Endothelial cell of umbilical vein (primary cell): Measurements from ENCODE around the gene FRMD5. TPM values are rescaled to one million over a fixed set of nuclear protein-coding genes. Genes with fewer than 3 reads are reported as not detected.

Source experiments
- BruUV-seq: library from RNA; stranded (reverse); fragments of 400-500 nt; replicated peaks from 2 replicates; lab custom pipeline; 2021; lab: Mats Ljungman, UMichigan
- CTCF ChIA-PET: fragments of 300-600, 350-600 bp; sonication (Branson Sonifier 250); formaldehyde crosslinking; loops from one replicate; lab custom pipeline; 2021; ENCODE audit warnings: antibody characterized with exemption, inconsistent platforms; lab: Charles Lee
- POLR2A ChIA-PET: fragments of 300-600, 350-600 bp; sonication (Branson Sonifier 250); formaldehyde crosslinking; loops from one replicate; lab custom pipeline; 2021; ENCODE audit warnings: antibody characterized with exemption, inconsistent platforms; lab: Charles Lee
- DNase-seq: peaks from one replicate; pipeline ENCODE4 v3.0.0-alpha.2; 2011; ENCODE audit warnings: low read depth, low spot score
- FAIRE-seq: peaks from 2 replicates; lab custom pipeline; 2011; peaks lifted over from hg19 to GRCh38; lab: Jason Lieb, UNC
- H2AFZ ChIP-seq: 2 replicates; pipeline ENCODE4 v1.6.0; 2012; ENCODE audit warnings: low read depth, low read length, control low read depth, inconsistent platforms
- H3K27ac ChIP-seq: 2 replicates; pipeline ENCODE4 v1.5.1; 2011; ENCODE audit warnings: low read depth, mild to moderate bottlenecking, control low read depth, low read length, moderate library complexity; ENCODE audit not compliant: insufficient read depth
- H3K27me3 ChIP-seq, 2 experiments: 2 replicates each; pipeline versions ENCODE4 v1.6.0 to v1.6.1; 2011; ENCODE audit warnings: low read length in 2 of 2, mixed read lengths in 1 of 2; ENCODE audit not compliant: control insufficient read depth in 2 of 2, insufficient read depth in 2 of 2
- H3K36me3 ChIP-seq, 2 experiments: 2 replicates in 1 of 2; 3 replicates in 1 of 2; pipeline ENCODE4 v1.5.1; 2011; ENCODE audit warnings: low read length in 2 of 2, mild to moderate bottlenecking in 1 of 2, moderate library complexity in 1 of 2; ENCODE audit not compliant: control insufficient read depth in 2 of 2, insufficient read depth in 2 of 2; ENCODE audit errors: extremely low read depth in 1 of 2
- H3K4me1 ChIP-seq: 3 replicates; pipeline ENCODE4 v1.5.1; 2011; ENCODE audit warnings: mild to moderate bottlenecking, low read length; ENCODE audit not compliant: control insufficient read depth, insufficient read depth; ENCODE audit errors: extremely low read depth
- H3K4me2 ChIP-seq: 2 replicates; pipeline ENCODE4 v1.6.1; 2011; ENCODE audit warnings: low read length, control low read depth, mixed read lengths; ENCODE audit not compliant: insufficient read depth
- H3K4me3 ChIP-seq, 3 experiments: fragments of 200-600 bp in 1 of 3; sonication (generic), shearing (Covaris generic) in 1 of 3; replicated peaks in 1 of 3; 2 replicates each; pipeline ENCODE4 v1.5.1; 2011 to 2016; ENCODE audit warnings: control low read depth in 3 of 3, low read length in 3 of 3, mild to moderate bottlenecking in 2 of 3, inconsistent platforms in 1 of 3, low read depth in 1 of 3, moderate library complexity in 1 of 3; ENCODE audit not compliant: insufficient read depth in 1 of 3
- H3K79me2 ChIP-seq: 2 replicates; pipeline ENCODE4 v1.6.0; 2012; ENCODE audit warnings: low read length, inconsistent platforms; ENCODE audit not compliant: control insufficient read depth, insufficient read depth
- H3K9ac ChIP-seq: replicated peaks from 2 replicates; pipeline ENCODE3; 2011; ENCODE audit warnings: low read length, control low read depth; ENCODE audit not compliant: insufficient read depth; ENCODE audit errors: extremely low read depth
- H3K9me1 ChIP-seq: replicated peaks from 3 replicates; pipeline ENCODE4 v1.6.0; 2011; ENCODE audit warnings: mild to moderate bottlenecking, low read length; ENCODE audit not compliant: control insufficient read depth, insufficient read depth; ENCODE audit errors: extremely low read depth
- H3K9me3 ChIP-seq: replicated peaks from 2 replicates; pipeline ENCODE4 v1.5.1; 2012; ENCODE audit warnings: low read length, inconsistent platforms; ENCODE audit not compliant: control insufficient read depth, insufficient read depth
- H4K20me1 ChIP-seq: replicated peaks from 2 replicates; pipeline ENCODE3; 2011; ENCODE audit warnings: mild to moderate bottlenecking, low read length; ENCODE audit not compliant: control insufficient read depth, insufficient read depth; ENCODE audit errors: extremely low read depth
- EZH2 ChIP-seq: IDR thresholded peaks from 2 replicates; pipeline ENCODE4 v1.6.1; 2012; ENCODE audit warnings: borderline replicate concordance, low read depth, mild to moderate bottlenecking, moderate library complexity, low read length, inconsistent platforms; ENCODE audit not compliant: severe bottlenecking
- FOS ChIP-seq: IDR thresholded peaks from 2 replicates; pipeline ENCODE4 v1.6.1; 2011; ENCODE audit warnings: mild to moderate bottlenecking, low read length, moderate library complexity, borderline replicate concordance; ENCODE audit not compliant: insufficient read depth
- GATA2 ChIP-seq: IDR thresholded peaks from 2 replicates; pipeline ENCODE4 v1.7.0; 2011; ENCODE audit warnings: low read depth, mild to moderate bottlenecking, moderate library complexity, mixed read lengths, low read length; ENCODE audit not compliant: insufficient read length, insufficient read depth
- JUN ChIP-seq: IDR thresholded peaks from 2 replicates; pipeline ENCODE4 v1.6.1; 2011; ENCODE audit warnings: borderline replicate concordance, low read depth; ENCODE audit not compliant: insufficient read length, insufficient read depth
- MYC ChIP-seq: IDR thresholded peaks from one replicate; pipeline ENCODE4 v1.6.1; 2011; ENCODE audit warnings: mild to moderate bottlenecking, low read depth, low read length
- POLR2A ChIP-seq: IDR thresholded peaks from 2 replicates; pipeline ENCODE4 v1.6.1; 2012; ENCODE audit warnings: low read depth, mild to moderate bottlenecking, control low read depth, low read length
- POLR2AphosphoS5 ChIP-seq: IDR thresholded peaks from 2 replicates; pipeline ENCODE4 v1.6.1; 2012; ENCODE audit warnings: low read depth, mild to moderate bottlenecking, control low read depth, low read length, moderate library complexity; ENCODE audit not compliant: insufficient read depth
- dilution Hi-C: fragments of 300-500 bp; cut with MboI; formaldehyde crosslinking; loops from one replicate; pipeline ENCODE4 v1.15.0; 2019; ENCODE audit warnings: low sequenced_read_pairs; ENCODE audit not compliant: extremely low pct_ligation_motif_present
- intact Hi-C: fragments of 100-400 bp; cut with micrococcal nuclease; formaldehyde crosslinking; loops from one replicate; pipeline ENCODE4 v1.10.0; 2022
- polyA plus RNA-seq, 4 experiments: library from polyadenylated mRNA; depleted of rRNA in 3 of 4; stranded (reverse) in 3 of 4; unstranded in 1 of 4; fragments of >200 nt; gene quantifications; 2 replicates each; pipeline versions ENCODE4 v1.2.1 to v1.2.3, GENCODE V29; 2011 to 2012; ENCODE audit warnings: missing spikeins in 1 of 4
- total RNA-seq: library from RNA; stranded (reverse); gene quantifications from 2 replicates; pipeline ENCODE4 v1.2.3, GENCODE V29; 2021
- TF ChIP-seq, protein P1 (sequence below), 2 donors: IDR thresholded peaks; 1 replicate in 1 of 2; 2 replicates in 1 of 2; pipeline ENCODE4 v1.5.1; 2011; ENCODE audit warnings: low read length in 2 of 2, mild to moderate bottlenecking in 2 of 2, moderate library complexity in 2 of 2, control low read depth in 1 of 2, inconsistent platforms in 1 of 2, low read depth in 1 of 2; ENCODE audit not compliant: insufficient read depth in 1 of 2; ENCODE audit errors: extremely low read depth in 1 of 2

FRMD5 gene
- total and polyA plus RNA-seq, 2 donors (not counting 3 experiments of a cell fraction or from before 2014, with no cell fraction given) = 16.7 to 20.2 TPM

- Histone ChIP-seq H2AFZ (no peak overlapping the region), H3K4me2 (no peak overlapping the region), H3K36me3 (peaks cover 0 to 4% of the 10 kb centered on the region in 2 experiments), H3K27ac (no peak overlapping the region), H3K9ac (no peak overlapping the region), H3K4me1 (no peaks in the 10 kb centered on the region), H3K9me3 (no peaks in the 10 kb centered on the region), H3K27me3 (no peaks in the 10 kb centered on the region), H3K4me3 (no peak overlapping the region), H3K9me1 (no peaks in the 10 kb centered on the region), H4K20me1 (no peaks in the 10 kb centered on the region), H3K79me2 (no peaks in the 10 kb centered on the region)
- intact Hi-C loops (no loop called here), dilution Hi-C loops (no loop called here)
- no TSS peak for BruUV-seq
- ChIA-PET POLR2A (no interaction called here), CTCF (no interaction called here)
- FAIRE-seq = no peak
- no peak for DNase-seq
- TF ChIP-seq POLR2A (no peak), FOS (no peak), POLR2AphosphoS5 (no peak), JUN (no peak), GATA2 (no peak), EZH2 (no peak), MYC (no peak)
- TF ChIP-seq, protein P1, sequence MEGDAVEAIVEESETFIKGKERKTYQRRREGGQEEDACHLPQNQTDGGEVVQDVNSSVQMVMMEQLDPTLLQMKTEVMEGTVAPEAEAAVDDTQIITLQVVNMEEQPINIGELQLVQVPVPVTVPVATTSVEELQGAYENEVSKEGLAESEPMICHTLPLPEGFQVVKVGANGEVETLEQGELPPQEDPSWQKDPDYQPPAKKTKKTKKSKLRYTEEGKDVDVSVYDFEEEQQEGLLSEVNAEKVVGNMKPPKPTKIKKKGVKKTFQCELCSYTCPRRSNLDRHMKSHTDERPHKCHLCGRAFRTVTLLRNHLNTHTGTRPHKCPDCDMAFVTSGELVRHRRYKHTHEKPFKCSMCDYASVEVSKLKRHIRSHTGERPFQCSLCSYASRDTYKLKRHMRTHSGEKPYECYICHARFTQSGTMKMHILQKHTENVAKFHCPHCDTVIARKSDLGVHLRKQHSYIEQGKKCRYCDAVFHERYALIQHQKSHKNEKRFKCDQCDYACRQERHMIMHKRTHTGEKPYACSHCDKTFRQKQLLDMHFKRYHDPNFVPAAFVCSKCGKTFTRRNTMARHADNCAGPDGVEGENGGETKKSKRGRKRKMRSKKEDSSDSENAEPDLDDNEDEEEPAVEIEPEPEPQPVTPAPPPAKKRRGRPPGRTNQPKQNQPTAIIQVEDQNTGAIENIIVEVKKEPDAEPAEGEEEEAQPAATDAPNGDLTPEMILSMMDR (IDR thresholded peaks at IDR 0.05; ENCODE audit: extremely low read depth in 1 of 2, insufficient read depth in 1 of 2, low read depth in 1 of 2, low read length in 2 of 2) = no peak
These were observed 206.2 kb downstream of the FRMD5 start for GRCh38 chr15:43988900-43989299.
